Tibial nerve (tissue), 3 donors: ENCODE results near the gene EPS8.

Experiments used
- CTCF ChIP-seq, 5 experiments: fragments of 200-600 bp in 3 of 5; fragments of 450-650 bp in 2 of 5; sonication (generic) in 3 of 5; IDR thresholded peaks; one replicate each; pipeline ENCODE4 v1.5.1; 2016 to 2019; ENCODE audit warnings: antibody characterized with exemption in 5 of 5, mild to moderate bottlenecking in 3 of 5, moderate library complexity in 2 of 5
- POLR2A ChIP-seq, 2 donors: fragments of 450-650 bp; IDR thresholded peaks; one replicate each; pipeline ENCODE4 v1.6.1; 2017; ENCODE audit warnings: antibody characterized with exemption in 2 of 2, mild to moderate bottlenecking in 2 of 2, moderate library complexity in 2 of 2

DNA sequence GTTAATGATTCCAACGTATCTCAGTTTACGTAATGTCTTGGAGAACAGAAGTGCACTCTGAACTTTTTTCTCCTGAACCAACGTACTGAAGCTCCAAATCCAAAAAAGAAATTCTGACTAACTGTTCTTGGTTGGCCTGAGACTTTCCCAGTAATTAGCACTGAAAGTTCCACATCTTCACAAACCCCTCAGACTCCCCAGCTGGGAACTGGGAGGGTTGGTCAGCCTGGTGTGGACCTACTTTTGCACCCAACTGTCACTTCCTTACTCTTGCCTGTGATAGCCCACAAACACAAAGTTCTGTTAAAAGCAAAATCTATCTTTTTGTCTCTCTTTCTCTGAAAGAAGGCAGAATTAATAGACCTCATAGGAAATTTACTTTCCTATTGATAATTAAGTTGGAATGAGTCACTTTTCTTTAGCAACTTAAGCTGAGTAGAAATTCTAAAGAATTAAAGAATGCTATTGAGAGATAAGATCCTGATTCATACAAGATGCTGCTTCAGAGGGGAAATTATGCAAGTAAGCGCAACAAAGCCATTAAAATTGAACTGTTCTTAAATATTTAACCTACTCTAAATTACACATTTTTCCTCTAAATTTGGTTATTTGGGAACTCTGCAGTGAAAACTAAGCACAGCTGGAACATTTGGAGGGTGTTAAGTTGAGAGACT, 155.0 kb downstream of the EPS8 start:
- TF ChIP-seq CTCF (IDR thresholded peaks at IDR 0.05) (no peak), POLR2A (IDR thresholded peaks at IDR 0.05) (no peak)
